Lower lobe of right lung (tissue), 2 donors: ENCODE data around the gene TOMM34. TPM values are rescaled to one million over a fixed set of nuclear protein-coding genes. Genes with fewer than 3 reads are reported as not detected.

Source experiments
- ATAC-seq, 2 donors: fragments of 200-7000 bp; cut with Tn5 transposase; one replicate each; pipeline ENCODE4 v1.9.1; 2020 to 2022; ENCODE audit warnings: mild to moderate bottlenecking in 2 of 2, moderate library complexity in 2 of 2
- DNase-seq: peaks from one replicate; pipeline ENCODE4 v3.0.0-alpha.2; 2020
- H3K27ac ChIP-seq: fragments of 200-600 bp; one replicate; pipeline ENCODE4 v1.8.0; 2022
- H3K27me3 ChIP-seq: fragments of 200-600 bp; one replicate; pipeline ENCODE4 v1.8.0; 2022; ENCODE audit warnings: low read depth
- H3K36me3 ChIP-seq: fragments of 200-600 bp; one replicate; pipeline ENCODE4 v1.8.0; 2022; ENCODE audit warnings: mild to moderate bottlenecking
- H3K4me1 ChIP-seq: fragments of 200-600 bp; one replicate; pipeline ENCODE4 v1.8.0; 2022
- H3K4me3 ChIP-seq: fragments of 200-600 bp; one replicate; pipeline ENCODE4 v1.8.0; 2022; ENCODE audit warnings: mild to moderate bottlenecking
- H3K9me3 ChIP-seq: fragments of 200-600 bp; one replicate; pipeline ENCODE4 v1.8.0; 2022
- intact Hi-C: fragments of 100-400 bp; cut with DNase I; formaldehyde crosslinking; loops from one replicate; pipeline ENCODE4 v1.11.0; 2022
- total RNA-seq: library from RNA; stranded (reverse); fragmentation: NEBNext Ultra II Directional; extraction: Animal tissue kit (Norgen Biotek cat#: 25700); gene quantifications from one replicate; pipeline ENCODE4 v1.2.1, GENCODE V29; 2021
- TF ChIP-seq, protein P1 (sequence below): fragments of 200-600 bp; IDR thresholded peaks from one replicate; pipeline ENCODE4 v1.8.0; 2022; ENCODE audit warnings: antibody characterized with exemption, mild to moderate bottlenecking
- donor health status: DM: no; HTN: yes; CAD: no; lungs with severe emphysema.

TOMM34 gene
- total RNA-seq, 1 donor from 2014 or later = 12.8 TPM

DNA sequence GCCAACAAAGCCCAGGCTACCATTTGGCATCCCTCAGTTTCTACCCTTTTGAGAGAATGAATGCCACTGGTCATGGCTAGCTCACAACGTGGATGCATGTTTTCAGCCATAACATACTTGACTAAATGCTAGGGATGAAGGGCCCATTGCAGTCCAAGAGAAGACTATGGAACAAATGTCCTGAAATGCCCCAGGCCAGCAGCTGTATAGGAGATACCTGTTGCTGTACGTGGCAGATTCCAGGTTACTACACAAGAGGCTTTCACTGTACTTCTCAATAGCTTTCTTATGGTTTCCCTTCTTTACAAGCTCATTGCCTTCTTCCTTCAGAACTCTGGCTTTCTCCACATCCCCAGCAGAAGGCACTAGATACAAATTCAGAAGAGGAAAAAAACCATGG, 11.7 kb downstream of the TOMM34 start:
- TF ChIP-seq, protein P1, sequence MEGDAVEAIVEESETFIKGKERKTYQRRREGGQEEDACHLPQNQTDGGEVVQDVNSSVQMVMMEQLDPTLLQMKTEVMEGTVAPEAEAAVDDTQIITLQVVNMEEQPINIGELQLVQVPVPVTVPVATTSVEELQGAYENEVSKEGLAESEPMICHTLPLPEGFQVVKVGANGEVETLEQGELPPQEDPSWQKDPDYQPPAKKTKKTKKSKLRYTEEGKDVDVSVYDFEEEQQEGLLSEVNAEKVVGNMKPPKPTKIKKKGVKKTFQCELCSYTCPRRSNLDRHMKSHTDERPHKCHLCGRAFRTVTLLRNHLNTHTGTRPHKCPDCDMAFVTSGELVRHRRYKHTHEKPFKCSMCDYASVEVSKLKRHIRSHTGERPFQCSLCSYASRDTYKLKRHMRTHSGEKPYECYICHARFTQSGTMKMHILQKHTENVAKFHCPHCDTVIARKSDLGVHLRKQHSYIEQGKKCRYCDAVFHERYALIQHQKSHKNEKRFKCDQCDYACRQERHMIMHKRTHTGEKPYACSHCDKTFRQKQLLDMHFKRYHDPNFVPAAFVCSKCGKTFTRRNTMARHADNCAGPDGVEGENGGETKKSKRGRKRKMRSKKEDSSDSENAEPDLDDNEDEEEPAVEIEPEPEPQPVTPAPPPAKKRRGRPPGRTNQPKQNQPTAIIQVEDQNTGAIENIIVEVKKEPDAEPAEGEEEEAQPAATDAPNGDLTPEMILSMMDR = no peak
- no peaks in the 10 kb centered on the region for H3K27me3 ChIP-seq
- H3K36me3 ChIP-seq = peaks cover 85% of the 10 kb centered on the region
- H3K4me3 ChIP-seq = no peak overlapping the region
- ATAC-seq = no peak
- no peaks in the 10 kb centered on the region for H3K9me3 ChIP-seq
- no peak overlapping the region for H3K27ac ChIP-seq
- intact Hi-C loops = no loop called here
- no peaks in the 10 kb centered on the region for H3K4me1 ChIP-seq
- no peak for DNase-seq

DNA sequence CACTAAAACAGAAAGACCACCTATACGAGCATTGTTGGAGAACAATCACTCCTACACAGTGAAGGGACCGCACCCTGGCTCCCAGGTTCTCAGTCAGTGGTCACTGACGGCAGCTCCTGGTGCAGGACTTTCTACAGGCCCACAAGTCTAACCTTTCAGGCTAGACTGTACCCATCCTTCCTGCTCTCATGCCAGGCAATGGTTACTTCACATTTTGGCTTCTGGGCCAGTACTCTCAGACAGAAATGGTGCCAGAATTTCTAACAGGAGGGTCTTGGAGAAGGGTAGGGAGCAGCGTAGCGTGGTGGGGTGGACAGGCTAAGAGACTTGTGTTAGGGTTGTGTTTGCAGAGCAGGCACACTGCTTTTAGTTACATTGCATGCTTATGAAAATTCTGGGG, 12.1 kb downstream of the TOMM34 start:
- TF ChIP-seq, protein P1 = no peak
- H3K36me3 ChIP-seq = peaks cover 89% of the 10 kb centered on the region
- H3K27me3 ChIP-seq = no peaks in the 10 kb centered on the region
- H3K4me1 ChIP-seq = no peaks in the 10 kb centered on the region
- intact Hi-C loops = no loop called here
- DNase-seq (no peak), ATAC-seq (no peak)
- no peak overlapping the region for H3K4me3 ChIP-seq
- H3K27ac ChIP-seq = no peak overlapping the region
- H3K9me3 ChIP-seq = no peaks in the 10 kb centered on the region

- no peak for ATAC-seq
- H3K36me3 ChIP-seq = peaks cover 95% of the 10 kb centered on the region
- no peak overlapping the region for H3K4me3 ChIP-seq
- intact Hi-C loops = no loop called here
- no peak overlapping the region for H3K27ac ChIP-seq
- TF ChIP-seq, protein P1 = no peak
- no peaks in the 10 kb centered on the region for H3K27me3 ChIP-seq
- DNase-seq = no peak
- H3K4me1 ChIP-seq = no peaks in the 10 kb centered on the region
- no peaks in the 10 kb centered on the region for H3K9me3 ChIP-seq
Measured at GRCh38 chr20:44946271-44946852, 13.8 kb downstream of the TOMM34 start.

DNA sequence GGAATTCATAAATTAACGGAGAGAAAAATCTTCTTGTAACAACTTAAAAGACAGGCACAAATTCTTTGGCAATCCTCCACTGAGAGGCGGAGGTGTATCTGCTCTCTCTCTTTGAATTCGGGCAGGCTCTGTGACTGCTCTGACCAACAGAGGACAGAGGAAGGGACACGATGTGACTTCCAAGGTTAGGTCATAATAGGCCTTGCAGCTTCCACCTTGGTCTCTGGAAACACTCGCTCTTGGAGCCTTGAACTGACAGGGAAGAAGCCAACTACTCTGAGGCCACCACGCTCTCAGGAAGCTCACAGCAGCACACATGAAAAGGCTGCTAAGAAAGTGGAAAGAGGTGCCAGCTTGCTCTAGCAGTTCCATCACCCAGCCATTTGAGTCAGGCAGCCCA, 14.9 kb downstream of the TOMM34 start:
- H3K36me3 ChIP-seq = peaks cover 95% of the 10 kb centered on the region
- H3K9me3 ChIP-seq = no peaks in the 10 kb centered on the region
- H3K4me3 ChIP-seq = no peak overlapping the region
- H3K4me1 ChIP-seq = no peaks in the 10 kb centered on the region
- TF ChIP-seq, protein P1 = no peak
- intact Hi-C loops = no loop called here
- H3K27me3 ChIP-seq = no peaks in the 10 kb centered on the region
- no peak overlapping the region for H3K27ac ChIP-seq
- DNase-seq (no peak), ATAC-seq (no peak)

DNA sequence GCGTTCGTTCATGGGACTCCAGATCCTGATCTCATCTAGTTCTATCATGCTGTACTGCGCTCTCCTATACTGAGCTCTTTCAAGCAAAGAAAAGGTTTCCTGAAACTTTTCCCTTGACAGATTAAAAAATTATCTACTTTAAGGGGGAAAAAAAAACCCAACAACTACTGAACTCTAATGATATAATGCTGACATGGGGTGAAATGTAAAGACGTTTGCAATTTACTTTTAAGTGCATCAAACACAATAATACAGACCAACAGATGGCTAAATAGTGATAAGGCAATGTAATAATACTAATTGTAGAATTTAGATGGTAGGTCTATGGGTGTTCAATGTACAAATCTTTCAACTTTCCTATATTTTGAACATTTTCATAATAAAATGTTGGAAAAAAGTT, 16.4 kb downstream of the TOMM34 start:
- Histone ChIP-seq H3K27me3 (no peaks in the 10 kb centered on the region), H3K36me3 (peaks cover 85% of the 10 kb centered on the region)

More for the DNA sequence above, 16.4 kb downstream of the TOMM34 start:
- H3K27ac ChIP-seq = no peak overlapping the region
- no peaks in the 10 kb centered on the region for H3K4me1 ChIP-seq
- TF ChIP-seq, protein P1 = no peak
- no peak overlapping the region for H3K4me3 ChIP-seq
- intact Hi-C loops = no loop called here
- ATAC-seq (no peak), DNase-seq (no peak)
- no peaks in the 10 kb centered on the region for H3K9me3 ChIP-seq
